C1 segment of cervical spinal cord (tissue), 14 donors: ENCODE results near the gene MAP2K5.

Source experiments
- DNase-seq, 14 donors: peaks; one replicate each; lab custom pipeline; 2025; lab: John Stamatoyannopoulos, UW

Gene MAP2K5

DNA sequence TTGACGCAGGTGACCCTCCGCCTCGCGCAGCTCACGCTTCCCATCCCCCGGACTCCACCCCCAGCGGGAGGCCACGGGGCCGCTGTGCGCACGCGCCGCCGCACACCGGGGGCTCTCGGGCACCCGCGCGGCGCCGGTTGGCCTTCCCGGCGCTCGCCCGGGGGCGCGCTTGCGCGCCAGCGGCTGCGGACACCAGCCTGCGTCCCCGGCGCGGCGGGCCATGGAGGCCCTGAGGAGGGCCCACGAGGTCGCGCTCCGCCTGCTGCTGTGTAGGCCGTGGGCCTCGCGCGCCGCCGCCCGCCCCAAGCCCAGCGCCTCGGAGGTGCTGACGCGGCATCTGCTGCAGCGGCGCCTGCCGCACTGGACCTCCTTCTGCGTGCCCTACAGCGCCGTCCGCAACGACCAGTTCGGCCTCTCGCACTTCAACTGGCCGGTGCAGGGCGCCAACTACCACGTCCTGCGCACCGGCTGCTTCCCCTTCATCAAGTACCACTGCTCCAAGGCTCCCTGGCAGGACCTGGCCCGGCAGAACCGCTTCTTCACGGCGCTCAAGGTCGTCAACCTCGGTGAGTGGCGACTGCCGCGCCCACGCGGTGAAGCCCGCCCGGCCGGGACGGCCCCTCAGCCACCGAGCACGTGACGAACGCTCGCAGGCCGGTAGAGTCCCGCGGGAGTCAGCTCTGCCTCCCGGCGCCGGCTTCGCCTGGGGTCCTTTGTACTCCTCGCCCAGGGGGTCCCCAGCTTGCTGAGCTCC, 21.3 kb upstream of the MAP2K5 start, which contains the start of gene C15orf61:
C15orf61 (plus strand) TSS at position 103 of the 754 bp plus-strand sequence; CDS start at position 221, 118 bp downstream.
- DNase-seq, result peak in 13 of 14 donors; percentile 40 to 90 (median 83)

DNA sequence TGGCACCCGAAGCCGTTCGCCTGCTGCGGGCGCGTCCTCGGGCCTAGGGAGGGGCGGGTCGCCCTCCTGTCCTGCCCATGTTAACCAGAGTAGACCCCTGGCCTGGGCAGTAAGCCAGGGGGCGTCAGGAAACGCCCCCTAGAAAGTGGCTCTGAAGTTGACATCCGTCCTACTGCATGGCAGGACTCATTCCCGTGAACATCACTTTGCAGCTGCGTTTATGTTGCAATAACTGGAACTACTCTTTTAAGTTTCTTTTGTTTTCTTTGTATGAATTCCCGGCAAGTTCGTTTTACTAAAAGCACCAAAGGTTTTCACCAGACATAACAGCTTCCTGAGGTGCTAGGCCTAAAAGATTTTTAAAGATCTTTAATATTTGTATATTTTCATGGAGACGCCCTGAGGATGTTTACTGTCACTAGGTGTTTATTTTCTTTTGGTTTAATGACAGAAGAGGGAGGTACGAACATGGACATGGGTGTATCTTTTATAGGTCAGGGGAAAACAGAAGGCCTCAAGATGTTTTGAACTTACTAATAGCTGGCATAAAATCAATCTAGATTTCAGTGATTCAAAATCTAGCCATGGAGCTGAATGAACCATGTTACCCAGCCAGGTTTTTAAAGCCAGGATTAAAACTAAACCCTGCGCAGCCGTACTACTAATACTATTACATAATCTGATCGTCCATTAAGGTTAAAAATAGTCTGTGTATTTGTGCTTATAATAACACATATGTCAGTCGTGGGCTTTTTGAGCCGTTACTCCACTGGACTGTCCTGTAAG, 20.5 kb upstream of the MAP2K5 start:
- DNase-seq, result peak in 2 of 14 donors; percentile 48 to 73

DNA sequence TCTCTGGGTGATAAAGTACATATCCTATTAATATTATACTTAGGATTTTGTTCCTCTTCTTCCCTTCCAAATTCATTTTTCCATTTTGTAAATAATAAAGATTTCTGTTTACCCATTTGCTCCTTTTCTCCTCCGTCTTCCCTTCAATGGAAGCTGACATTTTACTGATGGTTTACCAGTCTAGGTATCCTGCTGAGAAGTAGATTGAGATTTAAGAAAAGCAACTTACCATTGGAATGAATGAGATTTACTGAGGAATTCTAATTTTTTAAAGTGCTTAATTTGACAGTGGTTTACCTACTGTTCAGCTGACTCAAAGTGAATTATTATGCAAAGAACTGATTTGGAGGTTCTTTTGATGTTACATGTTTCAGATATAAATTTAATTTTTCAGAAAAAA, 19.2 kb upstream of the MAP2K5 start:
- DNase-seq, result no peak

DNA sequence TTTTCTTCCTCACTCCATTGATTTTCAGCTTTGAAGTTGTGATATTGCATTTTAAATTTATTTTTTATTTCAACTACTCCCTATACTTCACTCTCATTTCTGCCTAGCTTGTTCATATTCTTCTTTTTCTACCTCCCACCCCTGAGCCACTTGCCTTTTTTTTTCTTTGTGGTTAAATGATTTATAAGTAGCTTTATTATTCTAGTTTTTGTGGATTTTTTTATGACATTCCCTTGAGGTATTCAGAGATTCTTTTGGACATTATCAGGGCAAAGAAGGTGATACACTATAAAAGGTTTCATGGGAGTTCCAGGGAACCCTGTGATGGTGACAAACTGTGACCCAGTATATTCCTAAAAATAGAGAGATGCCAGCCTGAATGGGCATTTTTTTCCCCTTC, 18.3 kb upstream of the MAP2K5 start:
- no peak for DNase-seq

DNA sequence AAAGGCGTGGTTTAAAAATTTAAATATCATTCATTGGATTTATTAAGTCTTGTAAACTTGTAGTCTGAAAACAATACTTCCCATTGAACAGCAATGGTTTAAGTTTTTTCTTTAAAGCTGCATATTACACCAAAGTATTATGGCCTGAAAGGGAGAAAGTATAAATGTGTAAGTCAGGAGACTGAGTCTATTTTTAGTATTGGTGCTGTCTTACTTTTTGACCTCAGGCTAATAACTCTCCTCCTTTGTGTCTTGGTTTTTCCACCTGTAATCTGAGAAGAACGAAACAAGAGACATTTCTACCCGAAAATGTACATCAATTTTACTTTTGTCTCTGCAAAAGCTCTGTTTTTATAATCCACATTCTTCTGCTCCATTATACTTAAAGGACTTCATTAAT, 14.0 kb upstream of the MAP2K5 start:
- DNase-seq, result no peak

DNA sequence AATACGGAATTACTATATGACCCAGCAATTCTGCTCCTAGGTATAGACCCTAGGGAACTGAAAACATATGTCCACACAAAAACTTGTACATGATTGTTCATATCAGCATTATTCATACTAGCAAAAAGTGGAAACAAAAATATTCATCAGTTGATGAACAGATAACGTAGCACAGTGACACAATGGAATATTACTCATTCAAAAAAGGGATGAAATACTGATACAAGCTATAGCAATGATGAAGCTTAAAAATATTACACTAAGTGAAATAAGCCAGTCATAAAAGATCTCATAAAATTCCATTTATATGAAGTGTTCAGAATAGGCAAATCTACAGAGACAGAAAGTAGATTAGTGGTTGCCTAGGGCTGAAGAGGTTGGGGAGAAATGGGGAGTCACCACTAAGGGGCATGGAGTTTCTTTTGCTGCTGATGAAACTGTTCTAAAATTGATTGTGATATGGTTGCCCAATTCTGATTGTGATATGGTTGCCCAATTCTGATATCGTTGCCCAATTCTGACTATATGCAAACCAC, 11.1 kb upstream of the MAP2K5 start:
- DNase-seq, result no peak

DNA sequence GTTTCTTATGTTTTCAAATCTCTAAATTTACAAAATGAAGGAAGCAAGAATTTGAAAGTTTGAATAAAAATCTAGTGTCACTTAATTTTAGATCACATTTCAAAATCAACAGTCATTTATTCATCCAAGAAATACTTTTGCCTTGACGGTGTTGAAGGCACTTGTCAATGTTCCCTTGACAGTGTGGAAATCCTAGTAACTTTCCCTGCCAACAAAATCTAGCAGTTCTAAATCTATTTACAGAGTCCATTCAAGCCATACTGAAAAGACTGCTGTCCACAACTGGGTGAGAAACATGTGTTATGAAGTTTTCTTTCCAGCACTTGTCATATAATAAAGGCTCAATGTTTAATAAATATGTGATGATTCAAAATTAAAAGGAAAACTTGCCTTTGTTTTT, 8.6 kb upstream of the MAP2K5 start:
- no peak for DNase-seq

DNA sequence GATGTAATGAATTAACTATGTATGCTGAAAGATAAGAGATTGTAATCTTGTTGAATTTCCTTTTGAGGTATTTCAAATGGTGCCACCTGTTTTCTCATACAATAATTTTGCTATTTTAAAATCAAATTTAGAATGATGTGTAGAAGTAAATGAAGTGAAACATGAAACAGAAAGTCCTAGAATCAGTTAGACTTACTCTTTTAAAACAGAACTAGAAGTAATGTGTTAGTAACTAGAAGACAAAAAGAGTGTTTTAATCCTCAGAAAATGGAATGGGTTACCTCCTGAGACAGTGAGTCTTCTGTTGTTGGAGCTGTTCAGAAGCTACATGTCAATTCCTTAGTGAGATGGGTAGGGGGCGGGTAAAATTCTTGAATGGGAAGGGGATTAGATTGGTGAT, 8.1 kb upstream of the MAP2K5 start:
- no peak for DNase-seq

DNA sequence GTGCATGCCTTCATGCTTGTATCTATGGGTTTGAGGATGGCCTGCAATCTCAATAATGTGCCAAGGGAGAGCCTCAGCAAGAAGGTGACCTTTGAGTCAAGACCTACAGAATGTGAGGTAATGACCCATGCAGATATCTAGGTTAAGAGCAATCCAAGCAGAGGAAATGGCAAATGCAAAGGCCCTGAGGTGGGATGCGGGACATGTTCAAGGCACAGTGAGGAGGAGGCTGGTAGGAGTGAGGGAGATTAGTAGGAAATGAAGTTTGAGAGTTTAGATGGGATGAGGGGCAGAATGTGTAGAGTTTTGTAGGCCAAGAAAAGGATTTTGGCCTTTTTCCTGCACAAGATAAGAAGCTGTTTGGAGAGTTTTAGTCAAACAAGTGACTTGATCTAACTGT, 4.7 kb upstream of the MAP2K5 start:
- DNase-seq, result no peak

DNA sequence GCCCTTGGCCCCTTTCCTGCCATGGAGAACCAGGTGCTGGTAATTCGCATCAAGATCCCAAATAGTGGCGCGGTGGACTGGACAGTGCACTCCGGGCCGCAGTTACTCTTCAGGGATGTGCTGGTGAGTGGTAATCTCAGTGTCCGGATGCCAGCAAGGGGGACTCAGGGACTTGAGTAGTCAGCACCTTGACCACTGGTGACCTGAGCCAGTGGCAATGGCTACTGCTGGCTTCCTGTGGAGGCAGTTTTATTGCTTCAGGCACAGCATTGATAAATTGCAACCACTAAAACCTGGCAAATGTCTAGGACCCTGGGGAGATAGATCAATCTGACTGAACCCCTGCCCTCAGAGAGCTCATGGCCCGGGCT, 830 bp downstream of the MAP2K5 start:
- peak in 7 of 14 donors; percentile 11 to 55 (median 26) for DNase-seq

DNA sequence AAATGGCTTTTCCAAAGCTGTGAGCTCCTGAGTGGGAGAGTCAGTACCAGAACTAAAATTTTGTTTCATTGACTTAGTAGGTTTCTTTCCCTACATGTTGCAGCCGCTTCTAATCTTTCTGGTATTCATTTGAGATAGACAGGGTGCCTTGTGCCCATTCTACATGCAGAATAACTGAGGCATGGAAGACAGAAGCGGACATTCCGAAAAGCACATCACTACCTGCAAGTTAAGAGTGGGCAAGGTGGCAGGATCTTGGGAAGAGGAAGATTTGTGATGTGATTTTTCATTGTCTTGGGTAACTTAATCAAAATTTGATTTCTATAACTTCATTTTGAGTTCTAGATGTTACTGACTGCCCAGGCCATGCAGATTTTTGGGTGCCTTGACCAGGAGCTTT, 2.0 kb downstream of the MAP2K5 start:
- DNase-seq, result no peak

DNA sequence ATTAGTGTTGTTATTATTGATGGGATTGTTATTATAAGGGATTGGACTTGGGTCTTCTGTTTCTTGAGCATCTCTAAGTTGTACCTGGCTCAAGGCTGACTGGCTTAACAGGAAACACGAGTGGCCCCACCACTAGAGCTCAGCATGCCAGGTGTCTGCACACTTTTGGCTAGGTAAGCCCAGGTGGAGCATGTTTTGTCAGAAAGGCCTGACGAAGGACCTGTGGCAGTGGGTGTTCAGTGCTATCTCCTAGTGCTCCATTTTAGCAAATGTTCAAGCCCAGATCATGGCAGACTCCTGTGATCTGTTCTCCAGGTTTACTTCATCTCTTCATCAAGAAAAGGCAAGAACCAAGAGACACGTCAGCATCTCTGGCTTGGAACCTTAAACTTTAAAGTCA, 3.4 kb downstream of the MAP2K5 start:
- DNase-seq, result no peak

DNA sequence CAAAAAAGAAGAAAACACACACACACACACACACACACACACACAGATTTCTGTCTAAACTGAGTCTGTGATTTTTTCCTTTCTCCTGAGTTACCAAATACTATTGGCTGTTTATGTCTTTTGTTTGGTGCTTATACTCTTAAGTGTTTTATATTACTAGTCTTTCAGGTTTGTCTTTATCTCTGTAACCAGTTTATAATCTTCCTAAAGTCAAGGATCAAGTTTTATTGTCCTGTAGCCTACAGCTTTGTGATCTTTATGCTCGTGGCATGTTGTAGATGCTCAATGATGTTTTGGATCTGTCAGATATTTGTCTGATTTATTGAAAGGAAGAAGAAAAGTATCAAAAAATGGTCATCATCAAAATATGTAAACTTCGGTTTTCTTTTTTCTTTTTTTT, 4.6 kb downstream of the MAP2K5 start:
- no peak for DNase-seq

DNA sequence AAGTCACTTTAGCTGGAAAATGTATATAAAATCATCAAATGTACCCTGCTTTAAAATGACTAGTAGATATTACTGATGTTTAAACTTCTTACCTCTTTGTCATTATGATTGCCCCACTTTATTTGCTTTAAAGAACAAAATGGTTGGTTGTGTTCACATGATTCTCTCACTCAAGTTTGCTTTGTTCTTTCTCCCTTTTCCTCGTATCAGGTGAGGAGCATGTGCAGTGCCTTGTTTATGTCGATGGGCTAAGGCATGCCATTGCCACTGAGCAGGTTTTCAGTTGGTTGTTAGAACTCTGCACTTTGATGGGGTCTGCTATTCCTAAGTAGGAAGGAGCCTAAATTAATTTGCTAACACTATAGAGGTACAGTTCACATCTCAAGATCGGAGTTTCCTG, 5.3 kb downstream of the MAP2K5 start:
- no peak for DNase-seq

DNA sequence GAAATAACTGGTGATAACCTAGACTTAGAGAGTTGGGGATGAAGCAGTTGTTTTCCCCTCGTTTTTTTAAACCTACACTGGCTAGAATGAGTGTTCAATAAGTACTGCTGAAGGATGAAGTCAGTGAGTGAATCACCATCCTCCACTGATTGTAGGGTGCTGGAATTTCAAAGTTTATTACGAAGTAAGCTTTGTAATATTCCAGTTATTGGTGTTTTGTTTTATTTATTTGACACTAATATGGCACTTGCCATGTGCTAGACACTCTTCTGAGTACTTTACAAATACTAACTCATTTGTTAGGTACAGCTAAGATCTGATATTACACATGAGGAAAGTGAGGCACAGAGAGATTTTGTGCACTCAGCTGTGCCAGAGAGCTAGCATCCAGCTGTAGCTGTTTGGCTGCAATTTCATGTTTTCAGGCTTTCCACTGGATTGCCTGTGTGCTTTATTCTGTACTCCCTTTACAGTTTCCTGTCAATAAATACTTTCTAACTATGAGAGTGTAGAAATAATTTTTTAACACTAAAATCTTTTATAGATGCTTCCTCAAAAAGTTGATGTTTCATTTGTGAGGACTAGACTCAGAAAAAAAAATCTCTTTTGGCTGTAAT, 5.8 kb downstream of the MAP2K5 start:
- peak in 1 of 14 donors; percentile 2 for DNase-seq

DNA sequence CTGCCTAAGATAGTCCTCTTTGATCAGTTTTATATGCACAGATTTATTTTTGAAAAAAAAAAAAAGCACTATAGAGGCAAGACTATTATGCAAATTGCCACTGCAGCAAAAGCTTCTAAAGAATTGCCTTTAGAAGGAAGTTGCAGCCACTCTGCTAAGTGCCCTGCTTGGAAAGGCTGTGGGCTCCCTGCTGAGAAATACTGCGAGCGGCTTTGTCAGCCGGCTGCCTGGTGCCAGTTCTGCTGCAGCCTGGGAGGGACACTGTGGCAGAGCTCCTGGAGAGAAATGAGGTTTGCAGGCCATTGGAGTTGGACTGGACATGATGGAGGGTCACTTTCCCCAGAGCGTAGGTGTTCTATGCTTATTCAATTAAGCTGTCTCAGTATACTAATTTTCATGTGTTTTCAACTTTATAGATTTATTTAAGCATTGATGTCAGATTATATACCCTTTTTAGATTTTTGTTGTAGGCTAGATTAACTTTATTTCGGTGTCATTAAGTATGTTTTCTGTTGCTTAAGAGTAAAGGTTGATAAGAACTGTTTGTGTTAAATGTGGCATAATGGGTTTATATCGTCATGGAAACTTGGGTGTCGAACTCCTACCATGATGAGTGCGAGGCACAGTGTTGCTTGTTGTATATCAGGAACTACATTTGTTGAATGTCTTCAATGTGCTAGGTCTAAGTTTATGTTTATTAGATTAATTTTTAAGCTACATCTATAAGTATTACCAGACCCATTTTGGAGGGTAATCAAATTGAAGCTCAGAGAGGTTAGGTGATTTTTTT, 6.6 kb downstream of the MAP2K5 start:
- DNase-seq, result peak in 12 of 14 donors; percentile 12 to 77 (median 40)

DNA sequence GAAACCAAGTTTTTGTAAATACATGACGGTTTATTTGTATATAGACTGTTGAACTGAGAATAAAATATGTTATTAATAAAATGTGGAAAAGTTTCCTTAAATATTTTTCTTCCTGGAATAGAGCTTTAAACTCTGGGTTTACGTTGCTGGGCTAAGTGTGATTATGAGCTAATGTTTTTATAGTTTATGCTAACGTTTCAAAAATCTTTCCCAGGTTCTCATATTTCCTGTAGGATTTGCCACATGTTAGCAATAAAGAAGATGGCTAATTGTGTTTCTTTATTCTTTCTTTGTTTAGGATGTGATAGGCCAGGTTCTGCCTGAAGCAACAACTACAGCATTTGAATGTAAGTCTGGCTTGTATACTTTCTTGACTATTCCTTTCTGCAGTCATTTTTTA, 7.2 kb downstream of the MAP2K5 start:
- no peak for DNase-seq

DNA sequence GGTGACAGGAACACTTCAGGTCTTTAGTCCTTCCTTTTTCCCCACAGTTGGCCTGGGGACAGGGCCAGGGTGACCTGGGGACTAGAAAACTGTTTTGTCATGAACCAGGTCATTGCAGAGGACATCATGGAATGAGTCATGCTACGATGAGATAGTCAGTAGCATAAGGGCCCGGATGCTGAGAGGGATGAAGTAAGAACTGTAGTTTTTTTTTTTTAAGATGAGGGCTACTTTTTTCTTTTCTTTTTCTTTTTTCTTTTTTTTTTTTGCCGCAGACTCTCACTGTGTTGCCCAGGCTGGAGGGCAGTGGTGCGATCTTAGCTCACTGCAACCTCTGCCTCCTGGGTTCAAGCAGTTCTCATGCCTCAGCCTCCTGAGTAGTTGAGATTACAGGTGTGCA, 8.0 kb downstream of the MAP2K5 start:
- DNase-seq, result no peak

DNA sequence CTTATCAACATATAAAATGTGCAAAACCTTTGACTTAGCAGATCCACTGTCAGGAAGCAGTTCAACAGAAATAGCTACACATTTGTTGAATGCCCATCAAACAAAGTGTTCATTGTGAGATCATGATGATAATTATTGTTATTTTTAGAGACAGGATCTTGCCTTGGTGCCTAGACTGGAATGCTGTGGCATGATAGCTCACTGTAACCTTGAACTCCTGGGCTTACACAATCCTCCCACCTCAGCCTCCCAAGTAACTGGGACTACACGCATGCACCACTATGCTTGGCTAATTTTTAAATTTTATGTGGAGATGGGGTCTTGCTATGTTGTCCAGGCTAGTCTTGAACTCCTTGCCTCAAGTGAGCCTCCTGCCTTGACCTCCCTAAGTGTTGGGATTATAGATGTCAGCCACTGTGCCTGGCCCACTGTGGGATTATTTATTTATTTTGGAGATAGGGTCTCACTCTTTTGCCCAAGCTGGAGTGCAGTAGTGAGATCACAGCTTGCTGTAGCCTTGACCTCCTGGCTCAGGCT, 8.8 kb downstream of the MAP2K5 start:
- DNase-seq, result no peak

DNA sequence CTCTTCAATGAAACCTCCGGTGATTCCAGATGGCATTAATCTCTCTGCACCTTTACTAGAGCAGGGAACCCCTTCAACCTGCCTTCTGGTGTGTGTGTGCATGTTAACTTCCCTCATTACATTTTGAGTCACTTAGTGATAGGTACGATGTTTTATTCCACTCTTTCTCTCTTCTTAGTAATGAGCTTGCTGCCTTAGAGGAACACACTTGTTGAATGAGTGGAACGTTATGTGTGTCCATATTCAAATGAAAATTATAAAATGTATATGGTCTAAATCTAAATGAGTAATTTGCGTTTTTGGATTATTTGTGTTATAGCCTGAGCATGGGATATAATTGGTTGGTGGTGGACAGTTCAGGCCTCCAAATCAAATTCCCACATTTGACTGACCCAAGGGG, 12.1 kb downstream of the MAP2K5 start:
- no peak for DNase-seq

DNA sequence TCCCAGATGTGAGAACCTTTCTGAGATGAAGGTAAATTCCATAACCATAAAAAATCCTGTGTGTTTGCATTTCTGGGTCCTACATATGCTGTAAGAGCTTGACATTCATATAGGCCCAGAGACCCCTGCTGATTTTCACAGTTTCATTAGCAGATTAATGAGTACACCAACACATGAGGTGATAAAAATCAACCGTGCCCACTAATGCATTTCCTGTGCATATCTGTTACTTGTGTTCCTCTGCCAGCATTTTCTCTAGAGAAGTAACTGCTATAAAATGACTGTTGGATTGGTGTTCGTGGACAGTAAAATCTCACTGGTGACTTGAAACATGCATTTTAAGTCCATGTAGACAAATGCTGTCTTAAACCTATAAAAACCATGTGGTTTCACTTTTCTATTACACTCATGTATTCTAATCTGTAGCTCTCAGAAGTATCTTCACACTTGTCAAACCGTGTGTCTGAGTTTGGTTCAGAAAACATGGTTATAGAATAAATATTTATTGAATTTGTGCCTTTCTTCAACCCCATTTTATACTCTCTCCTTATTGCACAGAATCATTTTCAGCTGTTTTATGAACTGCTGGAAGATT, 14.6 kb downstream of the MAP2K5 start:
- no peak for DNase-seq
